Measurements from ENCODE around the gene PRKAR1B.

DNA sequence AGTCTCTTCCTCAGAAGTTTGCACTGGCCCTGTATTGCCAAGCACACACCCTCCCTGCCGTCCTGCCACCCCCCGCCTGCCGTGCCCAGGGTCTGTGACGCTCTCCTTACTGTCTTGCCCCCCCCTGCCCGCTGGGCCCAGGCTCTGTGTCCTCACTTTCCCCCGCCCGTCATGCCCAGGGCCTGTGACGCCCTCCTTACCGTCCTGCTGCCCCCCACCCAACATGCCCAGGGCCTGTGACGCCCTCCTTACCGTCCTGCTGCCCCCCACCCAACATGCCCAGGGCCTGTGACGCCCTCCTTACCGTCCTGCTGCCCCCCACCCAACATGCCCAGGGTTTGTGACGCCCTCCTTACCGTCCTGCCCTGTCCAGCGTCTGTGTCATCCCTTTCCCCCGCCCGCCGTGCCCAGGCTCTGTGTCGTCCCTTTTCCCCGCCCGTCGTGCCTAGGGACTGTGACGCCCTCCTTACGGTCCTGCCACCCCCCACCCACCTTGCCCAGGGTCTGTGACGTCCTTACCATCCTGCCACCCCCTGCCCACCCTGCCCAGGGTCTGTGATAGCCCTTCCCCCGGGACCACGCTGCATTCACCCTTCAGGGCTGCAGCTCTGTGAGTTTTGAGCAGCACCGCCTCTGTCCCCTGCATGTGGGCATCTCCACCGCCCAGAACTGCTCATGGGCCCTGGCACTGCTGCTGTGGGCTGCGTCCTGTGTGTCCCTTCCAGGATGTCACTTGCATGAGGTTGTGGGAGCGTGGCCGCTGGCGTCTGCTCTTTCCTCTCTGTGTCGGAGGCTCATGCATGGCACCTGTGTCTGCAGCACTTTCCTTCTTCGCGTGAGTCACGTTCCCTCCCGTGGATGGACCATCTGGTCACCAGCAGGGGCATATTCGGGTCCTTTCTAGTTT lies 19.3 kb upstream of the PRKAR1B start:
- no peak for TF ChIP-seq ZSCAN18 (tag by site-specific recombination; IDR thresholded peaks at IDR 0.05)
- TF ChIP-seq ZNF48 (tag by site-specific recombination; IDR thresholded peaks at IDR 0.05), result no peak
- no peak for TF ChIP-seq MEIS1 (CRISPR knock-in tag; IDR thresholded peaks at IDR 0.05; ENCODE audit: borderline replicate concordance)
- TF ChIP-seq ZNF19 (tag by site-specific recombination; IDR thresholded peaks at IDR 0.05; ENCODE audit: low read depth), result no peak
- no peak for TF ChIP-seq CTCF (tag by site-specific recombination; IDR thresholded peaks at IDR 0.05)
